Kidney glomerular epithelial cell (primary cell): ENCODE measurements around the gene FOXL2.
A peak's percentile ranks its signal among the peaks of the same experiment; 100 is the strongest.
"Not testable (repeated sequence)": the region's sequence is repeated elsewhere in the genome, so short reads cannot be mapped to it uniquely, and the experiment has no call there.

Experiments
- DNase-seq: peaks from one replicate; lab custom pipeline; 2025; lab: John Stamatoyannopoulos, UW

The FOXL2 gene

GRCh38 chr3:138933068-138933668 is 13.8 kb downstream of the FOXL2 start:
- DNase-seq, result no peak

- no peak for DNase-seq
Observed at GRCh38 chr3:138928727-138929372, 18.1 kb downstream of the FOXL2 start.

GRCh38 chr3:138923531-138923994 is 23.4 kb downstream of the FOXL2 start:
- DNase-seq, result peak; percentile 51

- DNase-seq, result not testable (repeated sequence)
Observed at GRCh38 chr3:138922400-138922799, 24.5 kb downstream of the FOXL2 start.

- peak; percentile 63 for DNase-seq
Observed at GRCh38 chr3:138921316-138922292, 25.3 kb downstream of the FOXL2 start.

- DNase-seq, result no peak
Observed at GRCh38 chr3:138919325-138919724, 27.6 kb downstream of the FOXL2 start.

- DNase-seq, result no peak
Observed at GRCh38 chr3:138916824-138917223, 30.1 kb downstream of the FOXL2 start.

GRCh38 chr3:138915503-138916498 is 31.1 kb downstream of the FOXL2 start:
- peak; percentile 79 for DNase-seq

- DNase-seq, result no peak
Observed at GRCh38 chr3:138914870-138915502, 32.0 kb downstream of the FOXL2 start.

GRCh38 chr3:138913766-138914165 is 33.2 kb downstream of the FOXL2 start:
- no peak for DNase-seq

- no peak for DNase-seq
Observed at GRCh38 chr3:138912237-138912636, 34.7 kb downstream of the FOXL2 start.

- DNase-seq, result no peak
Observed at GRCh38 chr3:138911621-138912020, 35.3 kb downstream of the FOXL2 start.

GRCh38 chr3:138909904-138910303 is 37.0 kb downstream of the FOXL2 start:
- no peak for DNase-seq

- no peak for DNase-seq
Observed at GRCh38 chr3:138908846-138909245, 38.1 kb downstream of the FOXL2 start.

GRCh38 chr3:138907539-138907938 is 39.4 kb downstream of the FOXL2 start:
- DNase-seq, result no peak

GRCh38 chr3:138902171-138902570 is 44.8 kb downstream of the FOXL2 start:
- DNase-seq, result no peak

GRCh38 chr3:138901567-138901966 is 45.4 kb downstream of the FOXL2 start:
- DNase-seq, result no peak

- peak; percentile 5 for DNase-seq
Observed at GRCh38 chr3:138899351-138899991, 47.5 kb downstream of the FOXL2 start.

GRCh38 chr3:138898708-138899107 is 48.2 kb downstream of the FOXL2 start:
- DNase-seq, result no peak

- DNase-seq, result no peak
Observed at GRCh38 chr3:138898301-138898700, 48.6 kb downstream of the FOXL2 start.
